Measurements from ENCODE around the gene KCTD7. TPM values are rescaled to one million over a fixed set of nuclear protein-coding genes. Genes with fewer than 3 reads are reported as not detected.

The KCTD7 gene
- total RNA-seq, 1 experiment from 2014 or later, result 28.0 TPM

GRCh38 chr7:66693331-66693730 is 64.7 kb downstream of the KCTD7 start:
- no peak for ATAC-seq
- DNase-seq (ENCODE audit: low read depth, low spot score), result no peak
- no peak overlapping the region for H3K4me3 ChIP-seq (ENCODE audit: low read depth in 2 of 2, low read length in 2 of 2)
- H3K9me3 ChIP-seq (ENCODE audit: control insufficient read depth, insufficient read depth, low read depth, low read length), result no peaks in the 10 kb centered on the region
- in situ Hi-C loops (cut with HindIII; ENCODE audit: low pct_unique_long_range_greater_than_20kb, low sequenced_read_pairs), result no loop called here
- H3K4me1 ChIP-seq (ENCODE audit: control insufficient read depth, insufficient read depth, low read length), result no peaks in the 10 kb centered on the region
- CTCF ChIA-PET, result no interaction called here
- TF ChIP-seq REST (IDR thresholded peaks at IDR 0.05; ENCODE audit: insufficient read depth in 1 of 2, low read depth in 2 of 2, low read length in 1 of 2) (no peak), TCF7L2 (IDR thresholded peaks at IDR 0.05; ENCODE audit: low read depth, low read length) (no peak), CTCF (IDR thresholded peaks at IDR 0.05) (no peak), POLR2AphosphoS5 (IDR thresholded peaks at IDR 0.05; ENCODE audit: low read depth, low read length) (no peak), SIN3A (IDR thresholded peaks at IDR 0.05; ENCODE audit: borderline replicate concordance, insufficient read depth, low read depth, low read length) (no peak)
- BruUV-seq (replicated peaks), result no TSS peak
- no peaks in the 10 kb centered on the region for H3K27me3 ChIP-seq (ENCODE audit: control insufficient read depth, insufficient read depth, low read length)
- intact Hi-C loops (cut with micrococcal nuclease; ENCODE audit: unreplicated experiment), result no loop called here
- no peaks in the 10 kb centered on the region for H3K36me3 ChIP-seq (ENCODE audit: control insufficient read depth, insufficient read depth, low read length)
- POLR2A ChIA-PET, result interaction anchor here (0.6 kb wide), 1 partner anchor 20 kb away, joined by 7 read pairs; no protein-coding TSS in a partner anchor
- no peak overlapping the region for H3K27ac ChIP-seq (ENCODE audit: low read length)

Other genes with a start within 250 kb of the KCTD7 start
- 27.3 TPM for gene RABGEF1, start 111.9 kb downstream of the KCTD7 start, total RNA-seq (2021; ENCODE audit: unreplicated experiment)

Data from Panc1 (cell line).